B cell (primary cell): Measurements from ENCODE around the gene ABHD5. TPM values are rescaled to one million over a fixed set of nuclear protein-coding genes. Genes with fewer than 3 reads are reported as not detected.

ENCODE experiments used
- ATAC-seq: fragments of 200-7000 bp; cut with Tn5 transposase; one replicate; pipeline ENCODE4 v1.10.0; 2021; ENCODE audit warnings: low read depth, mild to moderate bottlenecking, moderate number of reproducible peaks, moderate library complexity
- CTCF ChIA-PET: fragments of 350-600 bp; sonication (Branson Sonifier 250); formaldehyde crosslinking; loops from one replicate; lab custom pipeline; 2021; ENCODE audit warnings: antibody characterized with exemption, inconsistent platforms; lab: Charles Lee
- POLR2A ChIA-PET: fragments of 350-600 bp; sonication (Branson Sonifier 250); formaldehyde crosslinking; loops from one replicate; lab custom pipeline; 2021; ENCODE audit warnings: antibody characterized with exemption; lab: Charles Lee
- DNase-seq: peaks from one replicate; pipeline ENCODE4 v3.0.0; 2013
- H2AFZ ChIP-seq: 2 replicates; pipeline ENCODE4 v1.6.1; 2012; ENCODE audit warnings: mild to moderate bottlenecking, low read depth, low read length; ENCODE audit not compliant: insufficient read depth, poor library complexity, severe bottlenecking
- H3K27ac ChIP-seq, 2 donors: 1 replicate in 1 of 2; 2 replicates in 1 of 2; pipeline ENCODE4 v1.5.1; 2012 to 2013; ENCODE audit warnings: low read length in 2 of 2, mild to moderate bottlenecking in 2 of 2, moderate library complexity in 1 of 2
- H3K27me3 ChIP-seq, 4 experiments: fragments of 200-600 bp in 1 of 4; sonication (generic) in 1 of 4; replicated peaks in 1 of 4; 1 replicate in 2 of 4; 2 replicates in 2 of 4; pipeline versions ENCODE4 v1.6.1 to v1.7.0; 2013 to 2016; ENCODE audit warnings: low read length in 3 of 4, mild to moderate bottlenecking in 2 of 4, mixed read lengths in 1 of 4, moderate library complexity in 1 of 4; ENCODE audit not compliant: insufficient read depth in 4 of 4, control insufficient read depth in 3 of 4; ENCODE audit errors: control extremely low read depth in 1 of 4
- H3K36me3 ChIP-seq, 2 experiments: replicated peaks in 1 of 2; 1 replicate in 1 of 2; 2 replicates in 1 of 2; pipeline versions ENCODE4 v1.6.1 to v1.7.1; 2013; ENCODE audit warnings: low read length in 1 of 2; ENCODE audit not compliant: insufficient read depth in 2 of 2, control insufficient read depth in 1 of 2; ENCODE audit errors: control extremely low read depth in 1 of 2, extremely low read depth in 1 of 2
- H3K4me1 ChIP-seq, 2 donors: fragments of 200-600 bp in 1 of 2; sonication (generic) in 1 of 2; 1 replicate in 1 of 2; 2 replicates in 1 of 2; pipeline versions ENCODE4 v1.5.1 to v1.6.1; 2013 to 2017; ENCODE audit warnings: low read length in 2 of 2; ENCODE audit not compliant: control insufficient read depth in 2 of 2, insufficient read depth in 2 of 2
- H3K4me2 ChIP-seq: replicated peaks from 2 replicates; pipeline ENCODE3; 2012; ENCODE audit warnings: mild to moderate bottlenecking, low read depth, low read length; ENCODE audit not compliant: poor library complexity, severe bottlenecking
- H3K4me3 ChIP-seq, 5 experiments: fragments of 200-600 bp in 1 of 5; sonication (generic) in 1 of 5; 1 replicate in 3 of 5; 2 replicates in 2 of 5; pipeline versions ENCODE4 v1.5.1 to v1.7.0; 2011 to 2016; ENCODE audit warnings: low read length in 4 of 5, mild to moderate bottlenecking in 4 of 5, low read depth in 2 of 5, control low read depth in 1 of 5, moderate library complexity in 1 of 5; ENCODE audit not compliant: insufficient read depth in 1 of 5; ENCODE audit errors: control extremely low read depth in 1 of 5, extremely low read depth in 1 of 5
- H3K79me2 ChIP-seq: fragments of 200-600 bp; sonication (generic); one replicate; pipeline ENCODE4 v1.6.0; 2016; ENCODE audit warnings: low read length; ENCODE audit not compliant: control insufficient read depth, insufficient read depth
- H3K9ac ChIP-seq: fragments of 200-600 bp; sonication (generic); 2 replicates; pipeline ENCODE4 v1.6.1; 2017; ENCODE audit warnings: mild to moderate bottlenecking, low read length, moderate library complexity
- H3K9me3 ChIP-seq, 3 donors: one replicate each; pipeline versions ENCODE4 v1.6.1 to v1.7.1; 2013; ENCODE audit warnings: low read length in 2 of 3; ENCODE audit not compliant: control insufficient read depth in 2 of 3, insufficient read depth in 1 of 3; ENCODE audit errors: control extremely low read depth in 1 of 3
- H4K20me1 ChIP-seq: 2 replicates; pipeline ENCODE4 v1.6.0; 2012; ENCODE audit warnings: mild to moderate bottlenecking, low read length; ENCODE audit not compliant: insufficient read depth, control insufficient read depth, poor library complexity, severe bottlenecking
- H3K27ac Mint-ChIP-seq: one replicate; pipeline ENCODE4 v1.8.0; 2021; ENCODE audit warnings: mixed read lengths
- H3K27me3 Mint-ChIP-seq: one replicate; pipeline ENCODE4 v1.8.0; 2021; ENCODE audit warnings: mixed read lengths
- H3K4me1 Mint-ChIP-seq: one replicate; pipeline ENCODE4 v1.8.0; 2021; ENCODE audit warnings: mixed read lengths
- H3K4me3 Mint-ChIP-seq: one replicate; pipeline ENCODE4 v1.8.0; 2021; ENCODE audit warnings: mixed read lengths
- H3K9me3 Mint-ChIP-seq: one replicate; pipeline ENCODE4 v1.8.0; 2022; ENCODE audit warnings: mixed read lengths; ENCODE audit not compliant: insufficient read depth
- EZH2 ChIP-seq: IDR thresholded peaks from 2 replicates; pipeline ENCODE4 v1.6.1; 2012; ENCODE audit warnings: borderline replicate concordance, low read depth, mild to moderate bottlenecking, moderate library complexity, low read length; ENCODE audit not compliant: insufficient read depth, poor library complexity, severe bottlenecking
- WGBS: methylation state at CpG from one replicate; pipeline ENCODE4 v1.1.5; 2013; ENCODE audit warnings: missing lambda C conversion rate; ENCODE audit not compliant: insufficient coverage; 5-methylcytosine and 5-hydroxymethylcytosine counted together
- intact Hi-C: fragments of 100-400 bp; cut with micrococcal nuclease; formaldehyde crosslinking; loops from one replicate; pipeline ENCODE4 v1.10.0; 2022
- polyA plus RNA-seq: library from polyadenylated mRNA; depleted of rRNA; stranded (reverse); fragments of >200 nt; gene quantifications from 2 replicates; pipeline ENCODE4 v1.2.3, GENCODE V29; 2012
- total RNA-seq, 2 donors: library from RNA; stranded (reverse); fragments of 120-200 nt in 1 of 2; gene quantifications; 1 replicate in 1 of 2; 2 replicates in 1 of 2; pipeline versions ENCODE4 v1.2.3 to v1.2.4, GENCODE V29; 2013 to 2022
- TF ChIP-seq, protein P1 (sequence below): fragments of 200-600 bp; IDR thresholded peaks from one replicate; pipeline ENCODE4 v1.8.0; 2022; ENCODE audit warnings: antibody characterized with exemption, mild to moderate bottlenecking

ABHD5 gene
- total and polyA plus RNA-seq, 2 donors (not counting 1 experiment from before 2014, with no cell fraction given) = 4.7 to 12.1 TPM

DNA sequence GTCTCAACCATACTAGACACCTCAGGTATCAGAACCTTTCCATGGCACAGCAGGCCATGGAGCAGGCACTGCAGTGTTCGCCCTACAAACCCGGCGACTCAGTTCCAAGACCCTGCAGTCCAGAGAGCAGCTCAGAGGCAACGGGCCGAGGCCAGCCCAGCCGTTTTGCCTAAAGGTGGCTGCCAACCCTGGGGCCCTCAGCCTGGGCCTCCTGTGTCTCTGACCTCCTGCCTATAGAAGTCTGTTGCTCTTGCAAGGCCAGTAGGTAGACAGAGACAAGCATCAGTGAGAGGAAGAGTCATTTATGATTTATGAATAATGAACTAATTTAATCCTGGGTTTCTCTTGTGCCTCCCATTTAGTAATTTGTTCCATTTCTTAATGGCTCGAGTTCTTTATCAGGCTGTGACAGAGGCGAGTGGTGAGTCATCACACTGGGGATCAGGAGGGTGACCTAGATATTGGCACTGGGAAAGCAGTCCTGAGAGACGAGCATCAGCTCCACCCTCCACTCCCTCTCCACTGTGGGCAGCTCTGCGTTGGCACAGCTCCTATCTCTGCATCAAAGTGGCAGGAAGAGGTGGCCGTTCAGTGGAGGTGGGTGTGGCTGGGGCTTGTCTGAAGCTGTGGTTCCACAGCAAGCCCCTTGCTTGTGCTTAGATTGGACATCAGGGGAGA, 79.8 kb downstream of the ABHD5 start:
- CTCF ChIA-PET = interaction anchor here (4.2 kb wide), 1 partner anchor 428 kb away, joined by 25 read pairs; no protein-coding TSS in a partner anchor
- no peak overlapping the region for H3K27ac ChIP-seq

DNA sequence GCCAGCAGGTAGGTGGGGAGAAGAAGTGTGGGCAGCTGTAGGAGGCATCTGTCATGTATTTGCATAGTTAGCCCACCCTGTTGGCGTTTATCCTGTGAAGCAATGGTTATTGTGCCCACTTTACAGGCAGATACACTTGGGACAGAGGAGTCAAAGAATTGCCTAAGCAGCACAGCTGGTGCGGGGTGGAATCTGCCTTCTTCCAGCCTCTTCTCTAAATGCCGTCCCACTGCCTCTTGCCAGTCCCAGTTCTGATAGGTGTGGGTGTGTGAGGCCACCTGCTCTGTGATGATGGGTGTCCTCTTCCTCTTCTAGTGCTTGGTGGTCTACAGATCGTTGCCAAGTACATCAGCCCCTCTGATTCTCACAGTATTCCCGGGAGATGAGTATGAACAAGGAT, 80.9 kb downstream of the ABHD5 start:
- H3K9me3 ChIP-seq = no peaks in the 10 kb centered on the region
- no peak overlapping the region for H3K27ac Mint-ChIP-seq
- H3K4me3 ChIP-seq = no peak overlapping the region
- peaks cover 44% of the 10 kb centered on the region for H3K27me3 Mint-ChIP-seq
- no peaks in the 10 kb centered on the region for H4K20me1 ChIP-seq
- no peak for ATAC-seq
- H3K36me3 ChIP-seq = no peaks in the 10 kb centered on the region
- DNase-seq = no peak
- 78% methylated on average over 1 of the region's 5 CpGs for WGBS
- peaks cover 0 to 14% (median 2%) of the 10 kb centered on the region in 4 experiments for H3K27me3 ChIP-seq
- no peak overlapping the region for H3K4me3 Mint-ChIP-seq
- POLR2A ChIA-PET = no interaction called here
- TF ChIP-seq, protein P1, sequence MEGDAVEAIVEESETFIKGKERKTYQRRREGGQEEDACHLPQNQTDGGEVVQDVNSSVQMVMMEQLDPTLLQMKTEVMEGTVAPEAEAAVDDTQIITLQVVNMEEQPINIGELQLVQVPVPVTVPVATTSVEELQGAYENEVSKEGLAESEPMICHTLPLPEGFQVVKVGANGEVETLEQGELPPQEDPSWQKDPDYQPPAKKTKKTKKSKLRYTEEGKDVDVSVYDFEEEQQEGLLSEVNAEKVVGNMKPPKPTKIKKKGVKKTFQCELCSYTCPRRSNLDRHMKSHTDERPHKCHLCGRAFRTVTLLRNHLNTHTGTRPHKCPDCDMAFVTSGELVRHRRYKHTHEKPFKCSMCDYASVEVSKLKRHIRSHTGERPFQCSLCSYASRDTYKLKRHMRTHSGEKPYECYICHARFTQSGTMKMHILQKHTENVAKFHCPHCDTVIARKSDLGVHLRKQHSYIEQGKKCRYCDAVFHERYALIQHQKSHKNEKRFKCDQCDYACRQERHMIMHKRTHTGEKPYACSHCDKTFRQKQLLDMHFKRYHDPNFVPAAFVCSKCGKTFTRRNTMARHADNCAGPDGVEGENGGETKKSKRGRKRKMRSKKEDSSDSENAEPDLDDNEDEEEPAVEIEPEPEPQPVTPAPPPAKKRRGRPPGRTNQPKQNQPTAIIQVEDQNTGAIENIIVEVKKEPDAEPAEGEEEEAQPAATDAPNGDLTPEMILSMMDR = no peak
- TF ChIP-seq EZH2 = no peak
- no peak overlapping the region for H2AFZ ChIP-seq
- H3K9ac ChIP-seq = no peak overlapping the region
- H3K9me3 Mint-ChIP-seq = no peaks in the 10 kb centered on the region
- no peak overlapping the region for H3K27ac ChIP-seq
- no peak overlapping the region for H3K4me2 ChIP-seq
- H3K4me1 ChIP-seq = peaks cover 0 to 5% of the 10 kb centered on the region in 2 donors
- no peaks in the 10 kb centered on the region for H3K79me2 ChIP-seq
- H3K4me1 Mint-ChIP-seq = peaks cover 4% of the 10 kb centered on the region
- CTCF ChIA-PET = interaction anchor here (4.2 kb wide), 1 partner anchor 427 kb away, joined by 25 read pairs; no protein-coding TSS in a partner anchor
- intact Hi-C loops = no loop called here

More for the DNA sequence above, 79.8 kb downstream of the ABHD5 start:
- H4K20me1 ChIP-seq = no peaks in the 10 kb centered on the region
- no peaks in the 10 kb centered on the region for H3K9me3 ChIP-seq
- no peak overlapping the region for H2AFZ ChIP-seq
- Mint-ChIP-seq H3K27ac (no peak overlapping the region), H3K4me1 (peaks cover 4% of the 10 kb centered on the region), H3K27me3 (peaks cover 37% of the 10 kb centered on the region), H3K9me3 (no peaks in the 10 kb centered on the region), H3K4me3 (no peak overlapping the region)
- peaks cover 0 to 13% (median 2%) of the 10 kb centered on the region in 4 experiments for H3K27me3 ChIP-seq
- POLR2A ChIA-PET = no interaction called here
- no peak overlapping the region for H3K4me2 ChIP-seq
- DNase-seq = no peak
- no peaks in the 10 kb centered on the region for H3K79me2 ChIP-seq
- peaks cover 0 to 5% of the 10 kb centered on the region in 2 donors for H3K4me1 ChIP-seq
- intact Hi-C loops = no loop called here
- 81% methylated on average over 7 of the region's 11 CpGs for WGBS
- no peak overlapping the region for H3K4me3 ChIP-seq
- no peaks in the 10 kb centered on the region for H3K36me3 ChIP-seq
- TF ChIP-seq EZH2 = no peak
- TF ChIP-seq, protein P1 = no peak
- no peak overlapping the region for H3K9ac ChIP-seq
- no peak for ATAC-seq
